ENCODE measurements around the gene PTPRM. TPM values are rescaled to one million over a fixed set of nuclear protein-coding genes. Genes with fewer than 3 reads are reported as not detected.

The PTPRM gene
- total RNA-seq, 2 donors from 2014 or later, result 53.4 to 64.7 TPM

DNA sequence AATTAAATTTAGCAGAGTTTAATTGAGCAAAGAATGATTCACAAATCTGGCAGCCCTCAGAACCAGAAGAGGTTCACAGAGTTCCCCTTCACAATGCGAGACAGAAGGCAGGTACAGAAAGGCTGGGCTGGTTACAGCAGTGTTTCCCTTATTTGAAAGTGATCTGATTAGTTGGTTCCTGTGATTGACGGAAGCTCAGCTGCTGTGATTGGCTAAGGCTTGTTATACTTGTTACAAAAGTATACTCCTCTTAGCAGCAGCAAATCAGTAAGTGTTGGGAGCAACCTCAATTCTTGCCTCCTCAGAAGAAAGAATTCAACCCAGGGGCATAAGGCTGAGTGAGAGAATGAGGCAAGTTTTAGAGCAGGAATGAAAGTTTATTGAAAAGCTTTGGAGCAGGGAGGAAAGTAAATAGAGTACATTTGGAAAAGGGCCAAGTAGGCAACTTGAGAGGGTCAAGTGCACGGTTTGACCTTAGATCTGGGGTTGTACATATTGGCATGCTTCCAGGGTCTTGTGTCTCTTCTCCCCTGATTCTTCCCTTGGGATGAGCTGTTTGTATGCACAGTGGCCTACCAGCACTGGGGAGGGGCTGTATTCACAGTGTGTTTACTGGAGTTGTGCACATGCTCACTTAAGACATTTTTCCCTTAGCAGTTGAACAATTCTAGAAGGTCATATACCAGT is 610.4 kb downstream of the PTPRM start:
- intact Hi-C loops (cut with DNase I), result no loop called here
- DNase-seq (ENCODE audit: low spot score), result no peak

DNA sequence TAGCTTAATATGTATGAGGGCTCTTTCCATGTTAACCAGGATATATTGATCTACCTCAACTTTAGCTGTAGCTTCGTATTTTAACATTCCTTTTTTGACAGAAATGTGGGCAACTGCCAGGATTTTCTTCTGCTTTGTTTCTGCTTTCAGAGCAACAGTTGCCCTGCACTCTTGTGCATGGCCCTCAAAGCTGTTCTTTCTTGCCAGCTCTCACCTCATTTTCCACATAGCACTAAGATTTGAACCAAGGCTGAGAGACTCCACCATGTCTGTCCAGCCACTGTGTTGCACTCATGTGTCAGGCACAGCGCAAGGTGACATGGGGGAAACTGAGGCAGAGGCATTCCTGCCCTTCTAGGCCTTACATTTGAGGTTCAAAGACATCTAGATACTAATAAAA is 619.3 kb downstream of the PTPRM start:
- DNase-seq (ENCODE audit: low spot score), result no peak
- intact Hi-C loops (cut with DNase I), result no loop called here

DNA sequence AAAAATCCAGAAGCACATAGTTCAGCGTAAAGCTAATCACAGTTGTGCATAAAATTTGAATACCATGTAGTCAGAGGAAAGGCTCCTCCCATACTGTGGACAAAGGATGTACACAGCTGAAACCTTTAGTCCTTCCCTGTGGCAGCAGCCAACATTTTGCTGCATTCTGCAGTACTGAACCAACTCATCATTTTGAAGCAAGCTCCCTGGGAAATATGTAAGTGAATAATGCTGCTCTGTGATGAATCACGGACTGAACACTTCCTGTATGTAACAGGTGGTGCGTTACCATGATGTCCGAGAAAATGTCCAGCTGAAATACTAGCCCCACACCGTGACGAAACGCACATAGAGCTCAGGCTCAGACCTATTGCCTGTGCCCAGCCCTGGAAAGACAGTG is 621.1 kb downstream of the PTPRM start:
- DNase-seq (ENCODE audit: low spot score), result no peak
- intact Hi-C loops (cut with DNase I), result no loop called here

DNA sequence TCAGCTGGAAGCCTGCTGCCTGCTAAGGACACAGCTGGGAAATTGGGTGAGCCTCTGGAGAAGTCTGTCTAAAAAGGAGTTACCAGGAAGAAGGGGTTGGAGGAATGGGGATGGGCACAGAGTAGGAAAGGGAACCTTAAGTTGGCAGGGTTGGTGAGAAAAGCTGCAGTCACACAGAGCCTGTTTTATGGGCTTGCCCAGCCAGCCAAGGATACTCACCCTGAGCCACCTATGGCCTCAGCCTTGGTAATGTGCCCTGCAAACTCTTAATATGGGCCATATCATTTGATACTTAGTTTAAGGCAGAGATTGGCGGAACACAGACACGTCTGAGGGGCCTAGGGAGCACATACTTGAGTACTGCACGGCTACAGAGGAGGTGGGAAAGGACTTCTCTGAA is 623.9 kb downstream of the PTPRM start:
- intact Hi-C loops (cut with DNase I), result no loop called here
- DNase-seq (ENCODE audit: low spot score), result no peak

DNA sequence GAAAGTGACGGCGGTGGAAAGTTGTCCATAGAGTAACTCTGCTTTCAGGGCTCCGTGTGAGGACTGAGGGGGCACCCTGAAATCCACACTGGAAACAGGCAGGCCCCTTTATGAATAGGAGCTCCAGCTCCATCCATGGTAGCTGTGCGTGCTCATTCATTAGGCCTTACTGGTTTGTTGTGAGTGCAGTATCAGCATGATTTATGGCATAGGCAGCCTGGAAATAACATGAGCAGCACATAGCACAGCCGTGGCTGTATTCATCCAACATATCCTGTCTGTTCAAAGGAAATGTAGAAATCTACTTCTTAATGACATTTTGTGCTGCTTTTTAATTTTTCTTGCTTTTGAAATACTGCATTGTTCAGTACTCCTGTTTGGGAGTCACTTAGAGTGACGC is 627.3 kb downstream of the PTPRM start:
- no peak for DNase-seq (ENCODE audit: low spot score)
- intact Hi-C loops (cut with DNase I), result no loop called here

DNA sequence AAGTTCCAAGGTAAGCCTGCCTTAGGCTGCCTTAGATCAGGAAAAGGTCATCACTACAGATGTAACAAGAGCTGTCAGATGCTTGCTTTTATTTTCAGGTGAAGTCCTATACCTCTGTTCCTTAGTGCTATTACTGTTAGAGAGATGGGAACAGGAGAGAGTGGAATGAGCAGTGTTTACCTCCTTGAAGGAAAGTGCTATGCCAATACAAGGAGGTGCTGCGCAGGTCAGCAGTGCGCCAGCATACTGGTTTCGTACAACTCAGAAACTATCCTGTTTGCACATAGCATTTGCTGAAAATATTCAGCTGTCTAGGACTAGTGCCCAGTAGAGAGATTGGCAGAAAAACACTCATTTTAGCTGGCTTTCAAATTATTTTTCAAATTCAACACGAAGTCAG is 629.1 kb downstream of the PTPRM start:
- no peak for DNase-seq (ENCODE audit: low spot score)
- intact Hi-C loops (cut with DNase I), result no loop called here

DNA sequence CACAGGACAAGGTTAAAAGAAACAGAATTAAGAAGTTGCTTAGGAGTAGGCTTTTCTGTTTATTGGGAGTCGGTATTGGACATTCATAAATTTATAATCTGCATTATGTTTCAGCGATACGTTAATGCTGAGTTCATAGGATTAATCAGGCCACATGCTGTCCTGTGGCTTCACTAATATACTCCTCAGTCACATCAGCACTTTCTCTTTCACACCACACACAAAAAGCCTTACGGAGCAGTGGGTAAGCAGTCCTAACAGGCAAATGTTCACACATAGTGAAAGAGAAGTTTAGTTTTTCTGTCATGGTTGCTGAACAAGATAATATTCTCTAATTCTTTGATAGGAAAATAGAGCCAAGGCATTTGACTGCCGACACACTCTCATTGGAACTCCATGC is 630.4 kb downstream of the PTPRM start:
- intact Hi-C loops (cut with DNase I), result no loop called here
- no peak for DNase-seq (ENCODE audit: low spot score)

DNA sequence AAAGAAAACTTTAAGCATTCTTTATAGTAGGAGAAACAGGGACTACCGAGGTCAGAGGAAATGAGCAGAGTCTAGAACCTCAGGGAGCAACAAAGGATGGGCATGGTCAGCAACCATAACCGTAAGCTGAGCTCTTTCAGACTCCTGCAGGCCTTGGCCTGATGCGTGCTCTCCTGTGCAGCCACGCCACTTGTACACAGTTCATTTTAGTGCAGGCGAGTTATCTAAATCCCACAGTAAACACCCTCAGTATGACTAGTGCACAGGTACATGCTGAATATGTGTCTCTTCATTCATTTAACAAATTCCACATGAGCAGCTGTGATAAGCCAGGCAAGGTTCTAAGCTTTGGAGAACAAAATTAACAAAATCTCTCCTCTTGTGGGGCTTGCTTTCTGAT is 640.9 kb downstream of the PTPRM start:
- DNase-seq (ENCODE audit: low spot score), result no peak
- intact Hi-C loops (cut with DNase I), result no loop called here

DNA sequence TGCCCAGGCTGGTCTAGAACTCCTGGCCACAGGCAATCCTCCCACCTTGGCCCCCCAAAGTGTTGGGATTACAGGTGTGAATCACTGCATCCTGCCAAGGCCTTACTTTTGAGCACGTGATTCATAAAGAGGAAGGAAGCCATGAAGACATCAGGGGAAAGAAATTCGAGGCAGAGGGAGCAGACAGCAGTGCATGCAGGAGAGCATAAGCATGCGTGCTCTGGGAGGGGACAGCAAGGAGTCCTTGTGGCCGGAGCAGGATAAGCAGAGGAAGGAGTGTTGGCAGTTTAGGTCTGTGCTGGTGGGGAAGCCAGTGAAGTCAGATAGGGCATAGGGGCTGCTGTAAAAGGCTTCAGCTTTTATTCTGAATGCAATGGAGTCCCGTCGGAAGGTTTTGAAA is 641.6 kb downstream of the PTPRM start:
- intact Hi-C loops (cut with DNase I), result no loop called here
- DNase-seq (ENCODE audit: low spot score), result no peak

DNA sequence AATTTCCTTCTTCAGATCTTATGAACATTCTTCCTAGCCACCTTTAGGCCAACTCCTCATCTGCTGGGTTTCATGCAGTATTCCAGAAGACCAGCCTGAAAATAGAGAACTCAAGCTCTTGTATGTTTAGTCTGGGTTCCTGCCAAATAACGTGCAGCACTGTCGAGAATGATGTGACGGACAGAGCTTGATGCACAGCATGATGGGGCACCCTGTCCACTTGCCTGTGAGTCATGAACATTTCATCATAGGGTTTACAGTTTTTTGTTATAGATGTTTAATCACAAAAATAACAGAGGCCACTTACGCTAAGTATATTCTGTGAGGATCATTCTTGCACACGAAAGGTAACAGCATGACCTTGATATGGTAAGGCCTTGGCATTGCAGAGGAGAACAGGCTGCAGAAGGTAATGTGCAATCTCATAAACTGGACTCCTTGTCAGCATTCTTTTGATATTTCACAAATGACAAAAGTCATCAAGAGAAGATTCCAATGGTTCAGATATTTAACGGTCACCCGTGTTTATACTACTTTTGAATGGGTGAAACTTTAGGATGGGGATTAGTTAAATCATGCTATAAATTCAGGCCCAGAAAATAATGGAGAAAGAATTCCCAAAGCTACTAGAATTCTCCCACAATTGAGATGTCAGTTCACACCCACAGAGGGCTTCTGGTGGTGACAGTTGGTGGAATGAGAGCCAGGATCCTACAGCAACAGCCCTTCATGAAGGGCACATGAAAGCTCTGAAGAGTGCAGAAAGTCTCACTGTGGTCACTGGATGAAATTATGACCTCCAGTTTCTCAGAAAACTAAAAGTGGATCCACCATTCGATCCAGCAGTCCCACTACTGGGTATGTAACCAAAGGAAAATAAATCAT is 646.0 kb downstream of the PTPRM start:
- intact Hi-C loops (cut with DNase I), result no loop called here
- no peak for DNase-seq (ENCODE audit: low spot score)

DNA sequence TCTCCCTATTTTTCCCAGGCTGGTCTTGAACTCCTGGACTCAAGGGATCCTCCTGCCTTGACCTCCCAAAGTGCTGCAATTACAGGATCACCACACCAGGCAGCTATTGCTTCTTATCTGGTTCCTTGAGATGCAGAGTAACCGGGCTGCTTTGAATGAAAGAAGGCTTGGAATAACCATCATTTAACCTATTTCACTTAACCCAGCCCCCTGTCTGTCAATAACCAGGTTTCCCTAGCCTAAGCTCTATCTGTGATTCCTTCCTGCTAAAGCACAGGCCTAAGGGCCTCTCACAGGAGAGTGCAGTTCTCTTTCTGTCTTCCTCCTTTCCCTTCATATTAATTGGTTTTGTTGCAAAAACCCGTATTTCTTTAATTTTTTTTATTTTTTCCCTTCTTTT is 648.6 kb downstream of the PTPRM start:
- intact Hi-C loops (cut with DNase I), result no loop called here
- no peak for DNase-seq (ENCODE audit: low spot score)

DNA sequence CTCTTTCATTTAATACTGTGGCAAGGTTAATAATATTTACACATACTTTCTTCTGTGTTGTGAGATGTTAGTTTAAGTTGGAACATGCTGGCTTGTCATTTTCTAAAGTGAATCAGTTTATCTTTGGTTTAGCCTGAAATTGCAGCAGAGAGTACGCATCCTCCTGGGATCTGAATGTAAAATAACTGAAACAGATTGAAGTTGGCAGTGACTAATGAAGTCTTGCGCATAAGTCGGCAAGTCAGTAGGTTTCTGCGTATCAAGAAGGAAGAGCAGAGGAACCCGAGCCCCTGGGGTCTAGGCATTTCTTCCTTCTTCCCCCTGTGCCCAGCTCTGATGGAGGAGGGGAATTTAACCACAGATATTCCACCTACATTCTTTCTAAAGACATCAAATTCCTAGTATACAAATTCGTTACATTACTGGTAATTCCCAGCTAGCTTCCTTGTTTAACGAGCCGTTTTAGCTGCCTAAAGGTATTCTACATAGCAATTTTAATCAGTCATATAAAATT is 650.0 kb downstream of the PTPRM start:
- intact Hi-C loops (cut with DNase I), result no loop called here
- DNase-seq (ENCODE audit: low spot score), result no peak

DNA sequence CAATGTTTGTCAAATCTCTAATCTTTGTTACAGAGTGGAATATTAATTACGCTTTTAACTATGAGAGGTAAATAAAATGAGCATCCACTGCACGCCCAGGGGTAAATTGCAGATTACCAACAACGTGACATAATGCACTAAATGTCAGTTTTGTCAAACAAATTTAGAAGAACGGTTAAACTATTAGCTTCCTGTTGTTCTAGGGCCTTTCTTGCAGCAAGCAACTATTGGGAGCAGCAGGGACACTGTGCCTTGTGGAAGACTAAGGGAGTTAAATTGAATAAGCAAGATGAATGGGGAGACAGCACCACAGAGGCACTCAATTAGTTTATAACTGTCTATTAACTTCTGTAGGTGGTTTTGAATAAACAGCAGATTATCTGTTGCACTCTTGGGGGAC is 651.1 kb downstream of the PTPRM start:
- DNase-seq (ENCODE audit: low spot score), result no peak
- intact Hi-C loops (cut with DNase I), result no loop called here

DNA sequence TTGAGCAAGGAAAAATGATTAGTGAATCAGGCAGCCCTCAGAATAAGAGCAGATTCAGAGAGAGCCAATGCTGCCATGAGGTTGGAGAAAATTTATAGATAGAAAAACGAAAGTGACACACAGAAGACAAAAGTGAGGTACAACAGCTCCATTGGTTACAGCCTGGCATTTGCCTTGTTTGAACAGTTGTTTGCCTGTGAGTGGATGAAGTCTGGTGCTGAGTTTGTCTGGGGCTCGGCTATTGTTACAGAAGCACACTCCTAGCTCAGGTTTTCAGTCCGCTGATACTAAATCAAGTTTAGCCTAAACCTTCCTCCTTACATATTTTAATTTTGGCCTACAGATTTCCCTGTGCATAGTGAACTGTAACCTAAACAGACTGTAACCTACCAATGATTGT is 654.3 kb downstream of the PTPRM start:
- intact Hi-C loops (cut with DNase I), result no loop called here
- DNase-seq (ENCODE audit: low spot score), result no peak

DNA sequence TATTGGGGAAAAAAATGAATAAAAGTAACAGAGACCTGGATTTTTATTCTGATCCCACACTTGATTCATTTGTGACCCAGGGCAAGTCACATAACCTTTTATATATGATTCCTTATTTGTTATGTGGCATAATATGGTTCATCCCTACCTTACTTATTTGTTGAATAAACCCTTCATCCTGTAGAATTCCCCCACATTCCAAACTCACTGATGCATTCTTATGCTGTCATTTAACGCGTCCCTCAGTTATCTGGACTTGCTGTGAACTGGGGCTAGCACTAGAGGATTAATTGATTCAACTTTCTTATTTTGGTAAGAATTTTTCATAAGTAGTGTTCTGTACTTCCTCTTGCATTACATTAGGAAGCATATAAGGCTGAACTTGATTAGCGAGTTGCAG is 657.5 kb downstream of the PTPRM start:
- intact Hi-C loops (cut with DNase I), result no loop called here

DNA sequence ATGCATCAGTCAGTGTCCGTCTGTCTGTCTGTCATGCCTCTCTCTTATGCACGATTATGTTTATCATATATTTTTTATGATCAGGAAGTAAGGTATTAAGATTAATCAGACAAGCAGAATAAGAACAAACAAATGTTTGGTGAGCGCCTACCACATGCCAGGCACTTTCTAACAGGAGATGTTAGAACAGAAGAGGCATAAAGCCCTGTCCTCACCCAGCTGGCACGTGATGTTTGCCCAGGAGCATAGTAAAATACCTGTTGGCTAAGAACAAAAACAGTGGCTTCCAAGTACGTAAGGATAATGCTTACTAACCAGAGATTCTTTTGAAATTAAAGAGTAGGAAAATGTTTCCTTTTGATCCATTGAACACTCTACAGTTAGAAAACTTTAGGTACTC is 661.9 kb downstream of the PTPRM start:
- no peak for DNase-seq (ENCODE audit: low spot score)
- intact Hi-C loops (cut with DNase I), result no loop called here

More for the DNA sequence above, 657.5 kb downstream of the PTPRM start:
- DNase-seq (ENCODE audit: low spot score), result no peak

DNA sequence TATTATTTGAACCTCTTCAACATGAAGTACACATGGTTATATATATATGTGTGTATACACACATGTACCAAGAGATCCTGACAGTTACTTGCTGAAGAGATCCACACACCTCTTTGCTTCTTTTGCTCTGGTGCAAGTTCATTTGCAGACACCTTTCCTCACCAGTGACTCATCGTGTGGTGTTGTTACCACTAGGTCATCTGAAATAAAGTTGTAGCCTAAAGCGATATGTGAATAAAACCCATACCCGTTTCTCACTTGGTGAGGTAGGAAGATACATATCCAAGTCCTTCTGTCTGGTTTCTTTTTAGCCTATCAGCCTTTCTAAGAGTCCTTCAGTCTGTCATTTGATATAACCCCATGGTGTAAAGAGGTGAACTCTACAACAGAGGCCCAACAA is 662.7 kb downstream of the PTPRM start:
- no peak for DNase-seq (ENCODE audit: low spot score)
- intact Hi-C loops (cut with DNase I), result loop anchor here in 1 of 2 donors (10.0 kb wide), 1 partner anchor 245 kb away; no protein-coding TSS in a partner anchor

DNA sequence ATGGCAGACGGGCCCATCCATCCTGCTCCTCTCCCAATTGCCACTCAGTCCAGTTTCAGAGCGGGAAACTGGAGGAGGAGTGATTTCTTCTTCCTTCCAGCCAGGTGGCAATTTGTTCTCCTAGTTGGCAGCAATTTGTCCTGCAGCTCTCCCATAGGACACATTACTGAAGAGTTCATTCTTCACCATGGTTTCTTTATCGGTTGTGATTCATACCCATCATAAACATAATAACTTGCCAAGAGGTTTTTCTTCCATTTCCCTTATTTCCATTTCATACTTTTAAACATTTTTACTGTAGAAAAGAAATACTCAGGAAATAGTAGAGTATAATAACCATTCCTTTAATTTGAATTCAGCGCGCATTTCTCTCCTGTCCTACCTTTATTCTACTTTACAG is 664.2 kb downstream of the PTPRM start:
- intact Hi-C loops (cut with DNase I), result loop anchor here in 1 of 2 donors (10.0 kb wide), 1 partner anchor 243 kb away; no protein-coding TSS in a partner anchor
- no peak for DNase-seq (ENCODE audit: low spot score)

DNA sequence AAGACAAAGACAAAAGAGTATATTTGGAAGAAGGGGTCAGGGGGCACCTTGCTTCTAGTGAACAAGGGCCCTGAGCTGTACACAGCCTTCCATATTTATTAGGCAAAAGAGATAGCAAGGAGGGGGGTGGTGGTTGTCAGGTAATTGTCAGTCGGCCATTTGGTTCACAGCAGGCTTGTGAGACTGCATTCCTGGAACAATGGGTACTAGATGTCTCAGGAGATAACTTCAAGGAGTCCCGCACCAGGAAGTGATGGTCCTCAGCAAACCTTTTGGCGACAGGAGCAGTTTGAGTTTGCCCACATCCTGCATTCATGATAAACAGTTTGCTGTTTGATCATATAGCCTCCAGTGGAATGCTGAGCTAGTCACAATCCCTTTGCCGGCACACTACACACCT is 665.7 kb downstream of the PTPRM start:
- intact Hi-C loops (cut with DNase I), result loop anchor here in 1 of 2 donors (10.0 kb wide), 1 partner anchor 242 kb away; no protein-coding TSS in a partner anchor
- no peak for DNase-seq (ENCODE audit: low spot score)

DNA sequence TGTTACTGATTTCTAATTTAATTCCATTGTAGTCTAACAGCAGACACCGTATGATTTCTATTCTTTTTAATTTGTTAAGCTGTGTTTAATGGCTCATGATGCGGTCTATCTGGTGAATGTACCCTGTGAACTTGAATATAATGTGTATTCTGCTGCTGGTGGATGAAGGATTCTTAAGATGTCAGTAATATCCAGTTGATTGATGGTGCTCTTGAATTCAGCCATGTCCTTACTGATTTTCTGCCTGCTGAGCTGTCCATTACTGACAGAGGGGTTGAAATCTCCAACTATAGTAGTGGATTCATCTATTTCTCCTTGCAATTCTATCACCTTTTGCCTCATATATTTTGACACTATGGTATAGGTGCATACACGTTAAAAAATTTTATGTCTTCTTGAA is 668.8 kb downstream of the PTPRM start:
- no peak for DNase-seq (ENCODE audit: low spot score)

More for the DNA sequence above, 668.8 kb downstream of the PTPRM start:
- intact Hi-C loops (cut with DNase I), result loop anchor here in 1 of 2 donors (10.0 kb wide), 1 partner anchor 239 kb away; no protein-coding TSS in a partner anchor
